Glutamatergic neuron (in vitro differentiated cells): ENCODE results near the gene PPP1R2B. TPM values are rescaled to one million over a fixed set of nuclear protein-coding genes. Genes with fewer than 3 reads are reported as not detected.

ENCODE experiments used
- DNase-seq: peaks from one replicate; pipeline ENCODE4 v3.0.0; 2022
- H3K27ac Mint-ChIP-seq: one replicate; pipeline ENCODE4 v1.8.0; 2020; ENCODE audit warnings: mild to moderate bottlenecking, mixed read lengths, inconsistent platforms; ENCODE audit not compliant: unreplicated experiment
- H3K27me3 Mint-ChIP-seq: one replicate; pipeline ENCODE4 v1.8.0; 2020; ENCODE audit warnings: mild to moderate bottlenecking, moderate library complexity, mixed read lengths, inconsistent platforms; ENCODE audit not compliant: unreplicated experiment
- H3K36me3 Mint-ChIP-seq: one replicate; pipeline ENCODE4 v1.8.0; 2020; ENCODE audit warnings: mild to moderate bottlenecking, mixed read lengths, inconsistent platforms; ENCODE audit not compliant: unreplicated experiment
- H3K4me1 Mint-ChIP-seq: one replicate; pipeline ENCODE4 v1.8.0; 2020; ENCODE audit warnings: mild to moderate bottlenecking, low read depth, mixed read lengths, inconsistent platforms; ENCODE audit not compliant: unreplicated experiment
- H3K4me3 Mint-ChIP-seq: one replicate; pipeline ENCODE4 v1.8.0; 2020; ENCODE audit warnings: mild to moderate bottlenecking, mixed read lengths, inconsistent platforms; ENCODE audit not compliant: unreplicated experiment
- H3K9me3 Mint-ChIP-seq: one replicate; pipeline ENCODE4 v1.8.0; 2020; ENCODE audit warnings: mild to moderate bottlenecking, moderate library complexity, mixed read lengths, inconsistent platforms; ENCODE audit not compliant: unreplicated experiment
- CTCF ChIP-seq: fragments of 200-600 bp; sonication (generic); IDR thresholded peaks from one replicate; pipeline ENCODE4 v1.5.0; 2021; ENCODE audit not compliant: partially characterized antibody, unreplicated experiment
- total RNA-seq: library from RNA; stranded (reverse); fragmentation: NEBNext Ultra II Directional; extraction: Animal tissue kit (Norgen Biotek cat#: 25700); gene quantifications from one replicate; pipeline ENCODE4 v1.2.1, GENCODE V29; 2021; ENCODE audit not compliant: unreplicated experiment

Gene PPP1R2B
- total RNA-seq, 1 donor from 2014 or later = not detected

- H3K4me1 Mint-ChIP-seq = peaks cover 12% of the 10 kb centered on the region
- TF ChIP-seq CTCF = peak; percentile 19
- no peak overlapping the region for H3K4me3 Mint-ChIP-seq
- peaks cover under 1% of the 10 kb centered on the region for H3K36me3 Mint-ChIP-seq
- peak; percentile 46 for DNase-seq
- peaks cover 2% of the 10 kb centered on the region for H3K9me3 Mint-ChIP-seq
- no peak overlapping the region for H3K27ac Mint-ChIP-seq
- peaks cover 3% of the 10 kb centered on the region for H3K27me3 Mint-ChIP-seq
Observed at GRCh38 chr5:156815988-156816599, 34.0 kb upstream of the PPP1R2B start.

- Mint-ChIP-seq H3K27me3 (peaks cover 3% of the 10 kb centered on the region), H3K4me3 (no peak overlapping the region), H3K27ac (no peak overlapping the region), H3K4me1 (peaks cover 13% of the 10 kb centered on the region), H3K36me3 (no peaks in the 10 kb centered on the region), H3K9me3 (peaks cover 4% of the 10 kb centered on the region)
- no peak for DNase-seq
- no peak for TF ChIP-seq CTCF
Observed at GRCh38 chr5:156819537-156819936, 30.6 kb upstream of the PPP1R2B start.

GRCh38 chr5:156819967-156820581, 30.0 kb upstream of the PPP1R2B start:
- H3K36me3 Mint-ChIP-seq = no peaks in the 10 kb centered on the region
- H3K27ac Mint-ChIP-seq = no peak overlapping the region
- peaks cover 3% of the 10 kb centered on the region for H3K27me3 Mint-ChIP-seq
- peak; percentile 26 for DNase-seq
- peaks cover 13% of the 10 kb centered on the region for H3K4me1 Mint-ChIP-seq
- H3K4me3 Mint-ChIP-seq = no peak overlapping the region
- no peak for TF ChIP-seq CTCF
- H3K9me3 Mint-ChIP-seq = peaks cover 4% of the 10 kb centered on the region

- no peak for TF ChIP-seq CTCF
- peaks cover 7% of the 10 kb centered on the region for H3K27me3 Mint-ChIP-seq
- H3K36me3 Mint-ChIP-seq = no peaks in the 10 kb centered on the region
- H3K9me3 Mint-ChIP-seq = peaks cover 6% of the 10 kb centered on the region
- H3K27ac Mint-ChIP-seq = no peak overlapping the region
- no peak overlapping the region for H3K4me3 Mint-ChIP-seq
- peaks cover 13% of the 10 kb centered on the region for H3K4me1 Mint-ChIP-seq
- DNase-seq = no peak
Observed at GRCh38 chr5:156824241-156824640, 25.9 kb upstream of the PPP1R2B start.

GRCh38 chr5:156824800-156825199, 25.3 kb upstream of the PPP1R2B start:
- Mint-ChIP-seq H3K4me3 (no peak overlapping the region), H3K27ac (no peak overlapping the region), H3K9me3 (peaks cover 6% of the 10 kb centered on the region), H3K4me1 (peaks cover 10% of the 10 kb centered on the region), H3K27me3 (peaks cover 8% of the 10 kb centered on the region), H3K36me3 (no peaks in the 10 kb centered on the region)
- TF ChIP-seq CTCF = peak; percentile 30
- no peak for DNase-seq
